ENCODE results near the gene RPN2. TPM values are rescaled to one million over a fixed set of nuclear protein-coding genes. Genes with fewer than 3 reads are reported as not detected.

The RPN2 gene
- total and polyA plus RNA-seq, 2 of the 13 experiments (the other 11 are each of a cell fraction or from before 2014, with no cell fraction given), result 587 to 1,818 TPM

DNA sequence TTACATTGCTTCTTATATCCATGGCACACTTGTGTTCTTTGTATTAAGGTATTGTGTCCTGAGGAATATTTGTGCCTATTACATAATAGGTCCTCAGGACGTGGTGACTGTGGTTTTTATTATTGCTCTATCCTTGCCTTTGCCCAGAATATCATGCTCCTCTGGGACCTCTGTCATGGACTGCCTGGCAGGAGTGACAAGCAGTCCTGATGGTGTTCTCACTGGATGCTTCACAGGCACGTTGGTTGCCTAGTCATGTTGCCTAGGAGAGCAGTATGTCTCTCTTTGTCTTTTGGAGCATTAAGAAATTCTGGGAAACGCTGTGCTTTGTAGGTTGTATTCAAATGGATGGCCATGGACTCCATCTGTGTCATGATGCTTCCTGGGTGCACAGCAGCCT, 24.9 kb downstream of the RPN2 start:
- H3K4me3 ChIP-seq (replicated peaks in 1 of 3; ENCODE audit: insufficient read depth in 1 of 3, low read depth in 2 of 3, low read length in 3 of 3), result no peak overlapping the region
- ATAC-seq, result no peak
- peaks cover 10% of the 10 kb centered on the region for H3K4me1 ChIP-seq (ENCODE audit: insufficient read depth, low read length)
- no peak overlapping the region for H3K27ac ChIP-seq (ENCODE audit: extremely low read length, insufficient read depth, low read length)
- no TSS peak for BruUV-seq (replicated peaks)
- peaks cover 21% of the 10 kb centered on the region; the same call in 1 of the 2 replicates for H4K20me1 ChIP-seq (ENCODE audit: insufficient read depth, low read length)
- peaks cover 14% of the 10 kb centered on the region for H3K79me2 ChIP-seq (ENCODE audit: insufficient read depth, low read length)
- no peaks in the 10 kb centered on the region for H3K27me3 ChIP-seq (ENCODE audit: control insufficient read depth in 1 of 2, insufficient read depth in 2 of 2, low read length in 2 of 2)
- H3K36me3 ChIP-seq (replicated peaks in 1 of 2; ENCODE audit: control insufficient read depth in 1 of 2, insufficient read depth in 2 of 2, low read length in 2 of 2), result peaks cover 58 to 97% of the 10 kb centered on the region in 2 experiments
- no peak overlapping the region for H2AFZ ChIP-seq (ENCODE audit: low read length)
- TF ChIP-seq, protein P1, sequence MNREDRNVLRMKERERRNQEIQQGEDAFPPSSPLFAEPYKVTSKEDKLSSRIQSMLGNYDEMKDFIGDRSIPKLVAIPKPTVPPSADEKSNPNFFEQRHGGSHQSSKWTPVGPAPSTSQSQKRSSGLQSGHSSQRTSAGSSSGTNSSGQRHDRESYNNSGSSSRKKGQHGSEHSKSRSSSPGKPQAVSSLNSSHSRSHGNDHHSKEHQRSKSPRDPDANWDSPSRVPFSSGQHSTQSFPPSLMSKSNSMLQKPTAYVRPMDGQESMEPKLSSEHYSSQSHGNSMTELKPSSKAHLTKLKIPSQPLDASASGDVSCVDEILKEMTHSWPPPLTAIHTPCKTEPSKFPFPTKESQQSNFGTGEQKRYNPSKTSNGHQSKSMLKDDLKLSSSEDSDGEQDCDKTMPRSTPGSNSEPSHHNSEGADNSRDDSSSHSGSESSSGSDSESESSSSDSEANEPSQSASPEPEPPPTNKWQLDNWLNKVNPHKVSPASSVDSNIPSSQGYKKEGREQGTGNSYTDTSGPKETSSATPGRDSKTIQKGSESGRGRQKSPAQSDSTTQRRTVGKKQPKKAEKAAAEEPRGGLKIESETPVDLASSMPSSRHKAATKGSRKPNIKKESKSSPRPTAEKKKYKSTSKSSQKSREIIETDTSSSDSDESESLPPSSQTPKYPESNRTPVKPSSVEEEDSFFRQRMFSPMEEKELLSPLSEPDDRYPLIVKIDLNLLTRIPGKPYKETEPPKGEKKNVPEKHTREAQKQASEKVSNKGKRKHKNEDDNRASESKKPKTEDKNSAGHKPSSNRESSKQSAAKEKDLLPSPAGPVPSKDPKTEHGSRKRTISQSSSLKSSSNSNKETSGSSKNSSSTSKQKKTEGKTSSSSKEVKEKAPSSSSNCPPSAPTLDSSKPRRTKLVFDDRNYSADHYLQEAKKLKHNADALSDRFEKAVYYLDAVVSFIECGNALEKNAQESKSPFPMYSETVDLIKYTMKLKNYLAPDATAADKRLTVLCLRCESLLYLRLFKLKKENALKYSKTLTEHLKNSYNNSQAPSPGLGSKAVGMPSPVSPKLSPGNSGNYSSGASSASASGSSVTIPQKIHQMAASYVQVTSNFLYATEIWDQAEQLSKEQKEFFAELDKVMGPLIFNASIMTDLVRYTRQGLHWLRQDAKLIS (CRISPR knock-in tag; IDR thresholded peaks at IDR 0.05), result no peak
- TF ChIP-seq AHR (CRISPR knock-in tag; IDR thresholded peaks at IDR 0.05) (no peak), PRPF4 (IDR thresholded peaks at IDR 0.05; ENCODE audit: low read depth, low read length, poor library complexity, severe bottlenecking) (no peak), XRCC5 (optimal IDR thresholded peaks at IDR 0.05; ENCODE audit: low read length) (no peak), U2AF1 (optimal IDR thresholded peaks at IDR 0.05; ENCODE audit: low read depth, low read length) (no peak), SCMH1 (CRISPR knock-in tag; IDR thresholded peaks at IDR 0.05; ENCODE audit: borderline replicate concordance) (no peak), CENPT (CRISPR knock-in tag; IDR thresholded peaks at IDR 0.05; ENCODE audit: low read depth) (no peak), NONO (IDR thresholded peaks at IDR 0.05) (no peak), NONO (CRISPR knock-in tag; conservative IDR thresholded peaks at IDR 0.05) (no peak)
- TF ChIP-seq, protein P2, sequence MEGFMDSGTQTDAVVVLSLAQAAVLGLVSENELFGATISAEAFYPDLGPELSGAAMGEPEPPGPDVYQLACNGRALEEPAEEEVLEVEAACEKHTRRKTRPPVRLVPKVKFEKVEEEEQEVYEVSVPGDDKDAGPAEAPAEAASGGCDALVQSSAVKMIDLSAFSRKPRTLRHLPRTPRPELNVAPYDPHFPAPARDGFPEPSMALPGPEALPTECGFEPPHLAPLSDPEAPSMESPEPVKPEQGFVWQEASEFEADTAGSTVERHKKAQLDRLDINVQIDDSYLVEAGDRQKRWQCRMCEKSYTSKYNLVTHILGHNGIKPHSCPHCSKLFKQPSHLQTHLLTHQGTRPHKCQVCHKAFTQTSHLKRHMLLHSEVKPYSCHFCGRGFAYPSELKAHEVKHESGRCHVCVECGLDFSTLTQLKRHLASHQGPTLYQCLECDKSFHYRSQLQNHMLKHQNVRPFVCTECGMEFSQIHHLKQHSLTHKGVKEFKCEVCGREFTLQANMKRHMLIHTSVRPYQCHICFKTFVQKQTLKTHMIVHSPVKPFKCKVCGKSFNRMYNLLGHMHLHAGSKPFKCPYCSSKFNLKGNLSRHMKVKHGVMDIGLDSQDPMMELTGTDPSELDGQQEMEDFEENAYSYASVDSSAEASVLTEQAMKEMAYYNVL (CRISPR knock-in tag; IDR thresholded peaks at IDR 0.05; ENCODE audit: borderline replicate concordance), result no peak
- TF ChIP-seq, protein P3, sequence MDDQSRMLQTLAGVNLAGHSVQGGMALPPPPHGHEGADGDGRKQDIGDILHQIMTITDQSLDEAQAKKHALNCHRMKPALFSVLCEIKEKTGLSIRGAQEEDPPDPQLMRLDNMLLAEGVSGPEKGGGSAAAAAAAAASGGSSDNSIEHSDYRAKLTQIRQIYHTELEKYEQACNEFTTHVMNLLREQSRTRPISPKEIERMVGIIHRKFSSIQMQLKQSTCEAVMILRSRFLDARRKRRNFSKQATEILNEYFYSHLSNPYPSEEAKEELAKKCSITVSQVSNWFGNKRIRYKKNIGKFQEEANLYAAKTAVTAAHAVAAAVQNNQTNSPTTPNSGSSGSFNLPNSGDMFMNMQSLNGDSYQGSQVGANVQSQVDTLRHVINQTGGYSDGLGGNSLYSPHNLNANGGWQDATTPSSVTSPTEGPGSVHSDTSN (CRISPR knock-in tag; IDR thresholded peaks at IDR 0.05; ENCODE audit: borderline replicate concordance), result no peak
- TF ChIP-seq, protein P4, sequence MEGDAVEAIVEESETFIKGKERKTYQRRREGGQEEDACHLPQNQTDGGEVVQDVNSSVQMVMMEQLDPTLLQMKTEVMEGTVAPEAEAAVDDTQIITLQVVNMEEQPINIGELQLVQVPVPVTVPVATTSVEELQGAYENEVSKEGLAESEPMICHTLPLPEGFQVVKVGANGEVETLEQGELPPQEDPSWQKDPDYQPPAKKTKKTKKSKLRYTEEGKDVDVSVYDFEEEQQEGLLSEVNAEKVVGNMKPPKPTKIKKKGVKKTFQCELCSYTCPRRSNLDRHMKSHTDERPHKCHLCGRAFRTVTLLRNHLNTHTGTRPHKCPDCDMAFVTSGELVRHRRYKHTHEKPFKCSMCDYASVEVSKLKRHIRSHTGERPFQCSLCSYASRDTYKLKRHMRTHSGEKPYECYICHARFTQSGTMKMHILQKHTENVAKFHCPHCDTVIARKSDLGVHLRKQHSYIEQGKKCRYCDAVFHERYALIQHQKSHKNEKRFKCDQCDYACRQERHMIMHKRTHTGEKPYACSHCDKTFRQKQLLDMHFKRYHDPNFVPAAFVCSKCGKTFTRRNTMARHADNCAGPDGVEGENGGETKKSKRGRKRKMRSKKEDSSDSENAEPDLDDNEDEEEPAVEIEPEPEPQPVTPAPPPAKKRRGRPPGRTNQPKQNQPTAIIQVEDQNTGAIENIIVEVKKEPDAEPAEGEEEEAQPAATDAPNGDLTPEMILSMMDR (CRISPR knock-in tag; IDR thresholded peaks at IDR 0.05), result no peak
- intact Hi-C loops (cut with micrococcal nuclease; ENCODE audit: unreplicated experiment) (no loop called here), in situ Hi-C loops (cut with HindIII; ENCODE audit: extremely low pct_ligation_motif_present, low pct_unique_long_range_greater_than_20kb) (no loop called here)
- 98% methylated on average over 3 of the region's 3 CpGs for WGBS (ENCODE audit: low lambda C conversion rate)
- no peak overlapping the region for H3K4me2 ChIP-seq (ENCODE audit: low read depth, low read length)
- no peak for DNase-seq (ENCODE audit: low spot score)
- ChIA-PET POLR2A (no interaction called here), CTCF (ENCODE audit: low intra/inter-chr PET ratio, low total read pairs) (interaction anchor here (3.8 kb wide), 1 partner anchor 330 kb away, joined by 40 read pairs; no protein-coding TSS in a partner anchor)
- H3K9me3 ChIP-seq (ENCODE audit: low read length), result no peaks in the 10 kb centered on the region
- no peak for FAIRE-seq
- no peak overlapping the region for H3K9ac ChIP-seq (ENCODE audit: insufficient read depth, low read depth, low read length)

Measured in HepG2 (cell line).